Karpas-422 (cell line): ENCODE results near the gene CRY2. TPM values are rescaled to one million over a fixed set of nuclear protein-coding genes. Genes with fewer than 3 reads are reported as not detected.

Source experiments
- DNase-seq: peaks from one replicate; pipeline ENCODE4 v3.0.0-alpha.2; 2015
- H2AFZ ChIP-seq: fragments of 200-600 bp; sonication (generic); 2 replicates; pipeline ENCODE4 v1.6.1; 2014; ENCODE audit warnings: antibody characterized with exemption, low read length, mixed read lengths
- H3K27ac ChIP-seq: fragments of 200-600 bp; sonication (generic); 2 replicates; pipeline ENCODE4 v1.5.1; 2014; ENCODE audit warnings: mild to moderate bottlenecking, low read length, moderate library complexity
- H3K27me3 ChIP-seq: fragments of 200-600 bp; sonication (generic); 2 replicates; pipeline ENCODE4 v1.6.1; 2014; ENCODE audit warnings: low read length, mixed read lengths
- H3K36me3 ChIP-seq: fragments of 200-600 bp; sonication (generic); 2 replicates; pipeline ENCODE4 v1.6.1; 2014; ENCODE audit warnings: low read length, mixed read lengths; ENCODE audit not compliant: insufficient read depth
- H3K4me1 ChIP-seq: fragments of 200-600 bp; sonication (generic); 2 replicates; pipeline ENCODE4 v1.6.1; 2014; ENCODE audit warnings: mild to moderate bottlenecking, low read length, mixed read lengths
- H3K4me2 ChIP-seq: fragments of 200-600 bp; sonication (generic); 2 replicates; pipeline ENCODE4 v1.6.1; 2014; ENCODE audit warnings: low read length, low read depth, mild to moderate bottlenecking; ENCODE audit not compliant: poor library complexity, severe bottlenecking
- H3K4me3 ChIP-seq: fragments of 200-600 bp; sonication (generic); 2 replicates; pipeline ENCODE4 v1.5.1; 2014; ENCODE audit warnings: mild to moderate bottlenecking, antibody characterized with exemption, low read length, mixed read lengths
- H3K79me2 ChIP-seq: fragments of 200-600 bp; sonication (generic); 2 replicates; pipeline ENCODE4 v1.6.1; 2014; ENCODE audit warnings: mild to moderate bottlenecking, low read length, mixed read lengths
- H3K9ac ChIP-seq: fragments of 200-600 bp; sonication (generic); 2 replicates; pipeline ENCODE4 v1.6.0; 2014; ENCODE audit warnings: low read length
- H3K9me2 ChIP-seq: fragments of 200-600 bp; sonication (generic), shearing (Covaris generic); replicated peaks from 2 replicates; pipeline ENCODE4 v1.6.0; 2014; ENCODE audit warnings: mild to moderate bottlenecking, low read length, moderate library complexity; ENCODE audit not compliant: insufficient read depth
- H3K9me3 ChIP-seq: fragments of 300-700, 200-600 bp; sonication (generic); 2 replicates; pipeline ENCODE4 v1.6.1; 2014; ENCODE audit warnings: low read length, mixed read lengths
- H4K20me1 ChIP-seq: fragments of 200-600 bp; sonication (generic); 2 replicates; pipeline ENCODE4 v1.6.1; 2014; ENCODE audit warnings: mild to moderate bottlenecking, antibody characterized with exemption, low read length, low read depth; ENCODE audit not compliant: insufficient read depth
- total RNA-seq: library from RNA; depleted of rRNA; stranded (reverse); fragments of >200 nt; shearing (Covaris generic); gene quantifications from 2 replicates; pipeline ENCODE4 v1.2.3, GENCODE V29; 2014; ENCODE audit warnings: low replicate concordance; rRNA removed

CRY2 gene
- total RNA-seq, 1 experiment from 2014 or later: 12.5 TPM

GRCh38 chr11:45932217-45932616 is 84.9 kb downstream of the CRY2 start:
- peak overlapping the region; percentile 23; the same call in 1 of the 2 replicates for H3K4me3 ChIP-seq
- H3K27ac ChIP-seq: peak overlapping the region; percentile 92
- H3K4me1 ChIP-seq: peaks cover 82% of the 10 kb centered on the region
- no peaks in the 10 kb centered on the region for H3K9me2 ChIP-seq
- peaks cover 16% of the 10 kb centered on the region for H3K36me3 ChIP-seq
- no peaks in the 10 kb centered on the region for H3K27me3 ChIP-seq
- H3K79me2 ChIP-seq: no peaks in the 10 kb centered on the region
- no peak for DNase-seq
- H3K4me2 ChIP-seq: peak overlapping the region; percentile 75
- H4K20me1 ChIP-seq: peaks cover 8% of the 10 kb centered on the region
- H3K9me3 ChIP-seq: no peaks in the 10 kb centered on the region
- H3K9ac ChIP-seq: peak overlapping the region; percentile 60
- no peak overlapping the region for H2AFZ ChIP-seq

Other genes starting within 250 kb of the CRY2 start
- gene CHST1, start 181.9 kb upstream of the CRY2 start, total RNA-seq: 0.25 TPM in 1 of 2 replicates, not detected in the other
- gene SLC35C1, start 42.3 kb upstream of the CRY2 start, total RNA-seq: 4.5 and 4.8 TPM in 2 replicates
- gene MAPK8IP1, start 38.2 kb downstream of the CRY2 start, total RNA-seq: 0.83 TPM in 1 of 2 replicates, not detected in the other
- gene FREY1, start 59.8 kb downstream of the CRY2 start, total RNA-seq: 2.3 and 3.9 TPM in 2 replicates
- gene PEX16, start 70.4 kb downstream of the CRY2 start, total RNA-seq: 83.3 and 89.3 TPM in 2 replicates
- 9.5 and 10.8 TPM in 2 replicates for gene LARGE2, start 75.2 kb downstream of the CRY2 start, total RNA-seq